Activated naive CD8-positive, alpha-beta T cell treated with anti-CD3 and anti-CD28 coated beads, Interleukin-2, amount 10 ng/mL, durations not matched to agents 7 days and 5 days (primary cell): ENCODE measurements around the gene NUP210. TPM values are rescaled to one million over a fixed set of nuclear protein-coding genes. Genes with fewer than 3 reads are reported as not detected.

ENCODE experiments used
- ATAC-seq: fragments of 150-1000 bp; cut with Tn5 transposase; one replicate; pipeline ENCODE4 v1.10.0; 2021; ENCODE audit warnings: low read depth, moderate library complexity
- POLR2A ChIA-PET: fragments of 350-600 bp; sonication (Branson Sonifier 250); formaldehyde crosslinking; loops from one replicate; lab custom pipeline; 2021; ENCODE audit warnings: antibody characterized with exemption; lab: Charles Lee
- DNase-seq: peaks from one replicate; pipeline ENCODE4 v3.0.0; 2021
- H3K27ac Mint-ChIP-seq: one replicate; pipeline ENCODE4 v1.8.0; 2022; ENCODE audit warnings: mild to moderate bottlenecking, mixed read lengths
- H3K27me3 Mint-ChIP-seq: one replicate; pipeline ENCODE4 v1.8.0; 2022; ENCODE audit warnings: mild to moderate bottlenecking, moderate library complexity, mixed read lengths
- H3K36me3 Mint-ChIP-seq: one replicate; pipeline ENCODE4 v1.8.0; 2021; ENCODE audit warnings: mild to moderate bottlenecking, mixed read lengths
- H3K4me1 Mint-ChIP-seq: one replicate; pipeline ENCODE4 v1.8.0; 2021; ENCODE audit warnings: mixed read lengths
- H3K4me3 Mint-ChIP-seq: one replicate; pipeline ENCODE4 v1.8.0; 2022; ENCODE audit warnings: mild to moderate bottlenecking, moderate library complexity, mixed read lengths
- H3K9me3 Mint-ChIP-seq: one replicate; pipeline ENCODE4 v1.8.0; 2021; ENCODE audit warnings: mixed read lengths
- total RNA-seq, 2 experiments: library from RNA; stranded (reverse); gene quantifications; one replicate each; pipeline ENCODE4 v1.2.3, GENCODE V29; 2021

Gene NUP210
- total RNA-seq, 2 experiments from 2014 or later = 163 to 170 TPM

- DNase-seq = no peak
- H3K4me1 Mint-ChIP-seq = peaks cover 39% of the 10 kb centered on the region
These were observed 5.6 kb upstream of the NUP210 start for GRCh38 chr3:13425689-13426088.

GRCh38 chr3:13424865-13425617 lies 4.9 kb upstream of the NUP210 start:
- Mint-ChIP-seq H3K27ac (no peak overlapping the region), H3K4me3 (no peak overlapping the region), H3K9me3 (peaks cover 2% of the 10 kb centered on the region), H3K27me3 (no peaks in the 10 kb centered on the region), H3K36me3 (no peaks in the 10 kb centered on the region), H3K4me1 (peaks cover 40% of the 10 kb centered on the region)
- POLR2A ChIA-PET = interaction anchor here (2.1 kb wide), 1 partner anchor 10 kb away, joined by 9 read pairs; no protein-coding TSS in a partner anchor
- no peak for DNase-seq
- ATAC-seq = no peak

More at GRCh38 chr3:13425689-13426088, 5.6 kb upstream of the NUP210 start:
- no peak overlapping the region for H3K4me3 Mint-ChIP-seq
- H3K9me3 Mint-ChIP-seq = peaks cover 2% of the 10 kb centered on the region
- no peaks in the 10 kb centered on the region for H3K27me3 Mint-ChIP-seq
- no peaks in the 10 kb centered on the region for H3K36me3 Mint-ChIP-seq
- H3K27ac Mint-ChIP-seq = no peak overlapping the region
- ATAC-seq = no peak
- POLR2A ChIA-PET = interaction anchor here (2.1 kb wide), 1 partner anchor 11 kb away, joined by 9 read pairs; no protein-coding TSS in a partner anchor

- DNase-seq (no peak), ATAC-seq (no peak)
- Mint-ChIP-seq H3K9me3 (peaks cover 2% of the 10 kb centered on the region), H3K4me3 (no peak overlapping the region), H3K27me3 (no peaks in the 10 kb centered on the region), H3K36me3 (no peaks in the 10 kb centered on the region), H3K4me1 (peaks cover 39% of the 10 kb centered on the region), H3K27ac (no peak overlapping the region)
- POLR2A ChIA-PET = no interaction called here
These were observed 4.2 kb upstream of the NUP210 start for GRCh38 chr3:13424141-13424844.

- POLR2A ChIA-PET = interaction anchor here (0.7 to 4.4 kb wide), 8 partner anchors 8 to 409 kb away, joined by 3 to 59 read pairs (median 4); partner anchors contain the start of gene HDAC11
- Mint-ChIP-seq H3K4me3 (peak overlapping the region; percentile 91), H3K27ac (peak overlapping the region; percentile 98), H3K27me3 (no peaks in the 10 kb centered on the region), H3K36me3 (peaks cover 8% of the 10 kb centered on the region), H3K9me3 (no peaks in the 10 kb centered on the region), H3K4me1 (peaks cover 49% of the 10 kb centered on the region)
- DNase-seq (peak; percentile 74), ATAC-seq (peak; percentile 69)
These were observed 976 bp upstream of the NUP210 start for GRCh38 chr3:13420831-13421765.

GRCh38 chr3:13419505-13420044 lies 547 bp downstream of the NUP210 start:
- POLR2A ChIA-PET = interaction anchor here (0.6 to 4.4 kb wide), 11 partner anchors 9 to 461 kb away, joined by 3 to 59 read pairs (median 4); partner anchors contain the start of gene HDAC11
- H3K9me3 Mint-ChIP-seq = no peaks in the 10 kb centered on the region
- H3K36me3 Mint-ChIP-seq = peaks cover 11% of the 10 kb centered on the region
- DNase-seq (peak; percentile 76), ATAC-seq (peak; percentile 47)
- H3K27me3 Mint-ChIP-seq = no peaks in the 10 kb centered on the region
- H3K4me1 Mint-ChIP-seq = peaks cover 53% of the 10 kb centered on the region
- peak overlapping the region; percentile 90 for H3K4me3 Mint-ChIP-seq
- H3K27ac Mint-ChIP-seq = peak overlapping the region; percentile 84

- ATAC-seq = no peak
- POLR2A ChIA-PET = interaction anchor here (0.6 to 3.1 kb wide), 3 partner anchors 11 to 35 kb away, joined by 4 to 18 read pairs (median 10); no protein-coding TSS in a partner anchor
- Mint-ChIP-seq H3K27me3 (no peaks in the 10 kb centered on the region), H3K4me1 (peaks cover 70% of the 10 kb centered on the region), H3K36me3 (peaks cover 11% of the 10 kb centered on the region), H3K4me3 (peak overlapping the region; percentile 90), H3K27ac (peak overlapping the region; percentile 84), H3K9me3 (no peaks in the 10 kb centered on the region)
- DNase-seq = no peak
These were observed 2.8 kb downstream of the NUP210 start for GRCh38 chr3:13417166-13417947.

- H3K9me3 Mint-ChIP-seq = no peaks in the 10 kb centered on the region
- H3K4me3 Mint-ChIP-seq = peak overlapping the region; percentile 90
- ATAC-seq (no peak), DNase-seq (peak; percentile 44)
- POLR2A ChIA-PET = interaction anchor here (0.7 to 3.1 kb wide), 5 partner anchors 10 to 69 kb away, joined by 3 to 18 read pairs (median 9); no protein-coding TSS in a partner anchor
- no peaks in the 10 kb centered on the region for H3K27me3 Mint-ChIP-seq
- H3K36me3 Mint-ChIP-seq = peaks cover 13% of the 10 kb centered on the region
- H3K4me1 Mint-ChIP-seq = peaks cover 59% of the 10 kb centered on the region
- H3K27ac Mint-ChIP-seq = peak overlapping the region; percentile 90
These were observed 3.9 kb downstream of the NUP210 start for GRCh38 chr3:13415997-13416793.

GRCh38 chr3:13415236-13415986 lies 4.7 kb downstream of the NUP210 start:
- peaks cover 13% of the 10 kb centered on the region for H3K36me3 Mint-ChIP-seq

GRCh38 chr3:13414040-13414729 lies 5.9 kb downstream of the NUP210 start:
- POLR2A ChIA-PET = interaction anchor here (0.6 to 2.8 kb wide), 6 partner anchors 9 to 234 kb away, joined by 3 to 19 read pairs (median 6); no protein-coding TSS in a partner anchor
- no peaks in the 10 kb centered on the region for H3K27me3 Mint-ChIP-seq
- peak overlapping the region; percentile 90 for H3K27ac Mint-ChIP-seq
- H3K4me1 Mint-ChIP-seq = peaks cover 53% of the 10 kb centered on the region
- DNase-seq (peak; percentile 77), ATAC-seq (peak; percentile 93)
- peaks cover 19% of the 10 kb centered on the region for H3K36me3 Mint-ChIP-seq
- H3K4me3 Mint-ChIP-seq = peak overlapping the region; percentile 79
- no peaks in the 10 kb centered on the region for H3K9me3 Mint-ChIP-seq

More at GRCh38 chr3:13415236-13415986, 4.7 kb downstream of the NUP210 start:
- Mint-ChIP-seq H3K4me1 (peaks cover 53% of the 10 kb centered on the region), H3K9me3 (no peaks in the 10 kb centered on the region), H3K27ac (peak overlapping the region; percentile 90), H3K4me3 (peak overlapping the region; percentile 90), H3K27me3 (no peaks in the 10 kb centered on the region)
- POLR2A ChIA-PET = interaction anchor here (0.7 to 2.8 kb wide), 4 partner anchors 11 to 68 kb away, joined by 3 to 19 read pairs (median 6); no protein-coding TSS in a partner anchor
- ATAC-seq (no peak), DNase-seq (no peak)

GRCh38 chr3:13411186-13411860 lies 8.8 kb downstream of the NUP210 start:
- peaks cover 10% of the 10 kb centered on the region for H3K9me3 Mint-ChIP-seq
- POLR2A ChIA-PET = interaction anchor here (0.9 kb wide), 1 partner anchor 10 kb away, joined by 3 read pairs; no protein-coding TSS in a partner anchor
- no peak for ATAC-seq
- H3K4me1 Mint-ChIP-seq = peaks cover 46% of the 10 kb centered on the region
- no peak for DNase-seq
- H3K36me3 Mint-ChIP-seq = peaks cover 33% of the 10 kb centered on the region
- no peak overlapping the region for H3K27ac Mint-ChIP-seq
- no peaks in the 10 kb centered on the region for H3K27me3 Mint-ChIP-seq
- no peak overlapping the region for H3K4me3 Mint-ChIP-seq
